HPDE6-E6E7 (cell line): Measurements from ENCODE around the gene POLR1A.
"Not testable (repeated sequence)": the region's sequence is repeated elsewhere in the genome, so short reads cannot be mapped to it uniquely, and the experiment has no call there.

Source experiments
- DNase-seq: peaks from one replicate; pipeline ENCODE4 v3.0.0; 2011; ENCODE audit warnings: missing footprints; ENCODE audit errors: extremely low spot score

The POLR1A gene

DNA sequence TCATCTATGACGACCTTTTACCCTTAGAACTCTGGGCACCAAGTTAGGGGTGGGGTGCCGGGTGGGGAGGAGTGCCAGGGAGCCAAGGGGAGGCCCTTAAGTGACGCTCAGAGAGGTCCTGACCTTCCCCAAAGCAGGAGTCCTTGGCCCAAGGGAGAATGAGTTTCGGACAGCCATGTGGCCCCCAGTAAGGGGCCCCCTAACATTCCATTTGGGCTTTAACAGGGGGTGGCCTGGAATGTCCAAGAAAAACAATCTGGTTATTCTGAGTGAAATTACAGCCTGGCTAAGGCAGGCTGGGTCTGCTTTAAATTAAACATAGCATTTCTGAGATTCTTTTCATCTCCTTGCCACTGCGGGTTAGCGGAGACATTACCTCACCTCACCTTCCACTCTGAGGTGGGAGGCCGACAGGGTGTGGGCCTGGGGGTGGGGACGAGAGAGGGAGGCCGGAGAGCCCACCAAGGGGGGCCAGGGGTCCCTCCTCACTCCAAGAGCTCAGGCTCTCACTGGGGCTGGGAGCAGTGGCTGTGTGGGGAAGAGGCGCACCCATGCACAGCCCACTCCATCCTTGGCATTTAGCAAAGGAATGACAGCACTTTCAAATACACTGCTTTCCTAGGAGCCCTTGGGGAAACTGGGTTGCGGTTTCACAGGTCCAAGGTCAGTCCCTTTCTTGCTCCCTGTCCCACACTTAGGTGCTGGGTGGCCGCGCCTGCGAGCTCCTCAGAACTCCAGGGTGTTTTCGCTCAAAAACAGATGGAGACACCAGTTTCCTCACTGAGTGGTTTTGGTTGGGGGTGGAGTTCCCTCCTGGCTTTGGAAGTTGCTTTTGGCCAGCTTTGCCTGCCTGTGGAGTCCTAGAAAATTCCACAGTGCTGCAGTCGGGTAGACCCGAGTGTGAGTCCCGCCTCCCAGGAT is 107.4 kb downstream of the POLR1A start:
- DNase-seq: no peak

DNA sequence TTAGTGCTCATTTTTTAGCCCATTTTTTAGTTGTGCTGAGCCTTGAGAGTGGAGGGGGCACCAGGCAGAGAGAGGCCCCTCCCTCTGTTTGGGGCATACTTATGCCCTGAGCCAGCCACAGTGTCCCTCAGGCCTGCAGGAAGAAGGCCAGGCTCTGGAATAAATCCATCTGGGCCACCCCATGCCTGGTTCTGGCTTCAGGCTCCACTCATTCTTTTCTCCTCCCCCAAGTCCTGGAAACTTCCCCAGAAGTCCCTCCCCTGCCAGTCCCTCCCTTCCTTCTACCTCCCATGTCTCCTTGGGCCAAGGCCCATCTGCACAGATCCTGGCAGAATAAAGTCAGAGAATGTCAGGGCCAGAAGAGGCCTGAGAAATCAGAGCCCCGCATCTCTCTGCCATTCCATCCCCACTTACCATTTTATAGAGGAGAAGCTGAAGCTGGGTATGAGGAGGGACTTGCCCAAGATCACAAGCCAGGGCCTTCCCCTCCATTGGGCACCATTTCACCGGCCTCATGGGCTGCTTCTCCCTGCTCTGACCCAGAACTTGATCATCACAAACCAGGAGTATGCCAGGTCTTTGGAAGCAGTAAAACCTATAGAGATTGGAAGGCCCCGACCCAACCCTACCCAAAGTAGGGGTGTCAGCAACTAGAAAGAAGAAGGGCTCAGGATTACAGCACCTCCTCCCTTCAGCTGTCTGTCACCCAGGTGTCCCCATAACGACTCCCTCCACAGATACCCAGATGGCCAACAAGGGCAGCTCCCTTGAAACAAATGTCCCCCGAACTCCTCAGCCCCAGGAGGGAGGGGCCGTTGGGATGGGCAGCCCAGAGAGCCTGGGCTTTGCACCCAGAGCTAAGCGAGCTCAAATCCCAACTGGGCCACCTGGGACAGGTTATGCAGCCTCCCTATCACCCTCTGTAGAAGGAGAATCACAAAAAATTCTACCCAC is 108.4 kb downstream of the POLR1A start:
- no peak for DNase-seq

DNA sequence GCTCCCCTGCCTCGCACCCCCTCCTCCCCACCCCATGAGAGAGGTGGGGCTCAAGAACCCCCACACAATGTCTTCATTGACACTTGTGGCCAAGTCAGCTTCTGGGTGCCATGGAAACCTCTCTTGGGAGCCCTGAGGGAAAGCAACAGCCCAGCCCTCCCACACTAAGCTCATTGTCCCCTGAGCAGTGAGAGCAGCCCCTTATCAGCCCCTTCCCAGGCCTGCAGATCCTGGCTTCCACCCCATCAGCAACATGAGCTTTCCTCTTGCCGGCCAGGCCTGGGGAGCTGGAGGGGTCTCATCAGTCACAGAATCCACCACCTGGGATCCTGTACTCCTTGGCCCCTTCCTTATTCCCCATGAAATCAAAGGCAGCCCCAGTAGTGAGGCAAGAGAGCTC is 109.1 kb downstream of the POLR1A start:
- DNase-seq: no peak

DNA sequence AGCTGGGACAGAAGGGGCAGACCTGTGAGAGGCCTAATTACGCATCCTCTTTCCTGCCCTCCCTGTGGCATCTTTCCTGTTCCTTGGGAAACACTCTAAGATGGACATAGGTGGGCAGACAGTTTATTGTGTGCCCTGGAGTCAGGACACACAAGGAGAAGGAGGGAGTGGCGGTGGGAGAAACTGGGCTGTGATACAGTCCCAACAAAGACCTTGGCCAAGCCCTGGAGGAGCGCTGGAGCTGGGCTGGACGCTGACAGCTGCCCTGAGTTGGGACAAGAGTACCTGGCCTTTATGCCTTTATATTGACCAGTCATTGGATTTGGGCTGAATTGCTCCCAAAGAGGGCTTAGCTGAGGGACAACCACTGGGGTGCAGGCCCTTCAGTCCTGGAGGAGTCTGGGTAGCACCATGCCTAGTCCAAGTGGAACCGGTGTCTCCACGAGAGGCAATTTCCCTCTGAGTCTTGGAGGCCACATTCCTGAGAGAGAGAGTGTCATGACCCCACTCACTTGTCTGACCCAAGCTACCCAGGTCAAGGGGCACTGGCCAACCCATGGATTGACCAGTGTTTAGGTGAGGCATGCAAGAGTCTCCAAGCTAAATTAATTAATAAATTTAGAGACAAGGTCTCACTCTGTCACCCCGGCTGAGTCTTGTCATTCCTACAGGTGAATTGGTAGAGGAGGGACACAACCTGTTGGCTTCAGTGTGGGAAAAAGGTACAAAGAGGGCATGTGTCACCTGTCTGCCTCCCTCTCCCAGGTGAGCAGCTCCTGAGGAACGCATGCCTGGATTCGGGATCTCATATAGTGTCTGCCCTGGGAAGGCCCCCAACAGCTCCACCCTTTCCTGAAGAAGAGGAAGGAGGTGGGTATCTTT is 109.8 kb downstream of the POLR1A start:
- DNase-seq: no peak

DNA sequence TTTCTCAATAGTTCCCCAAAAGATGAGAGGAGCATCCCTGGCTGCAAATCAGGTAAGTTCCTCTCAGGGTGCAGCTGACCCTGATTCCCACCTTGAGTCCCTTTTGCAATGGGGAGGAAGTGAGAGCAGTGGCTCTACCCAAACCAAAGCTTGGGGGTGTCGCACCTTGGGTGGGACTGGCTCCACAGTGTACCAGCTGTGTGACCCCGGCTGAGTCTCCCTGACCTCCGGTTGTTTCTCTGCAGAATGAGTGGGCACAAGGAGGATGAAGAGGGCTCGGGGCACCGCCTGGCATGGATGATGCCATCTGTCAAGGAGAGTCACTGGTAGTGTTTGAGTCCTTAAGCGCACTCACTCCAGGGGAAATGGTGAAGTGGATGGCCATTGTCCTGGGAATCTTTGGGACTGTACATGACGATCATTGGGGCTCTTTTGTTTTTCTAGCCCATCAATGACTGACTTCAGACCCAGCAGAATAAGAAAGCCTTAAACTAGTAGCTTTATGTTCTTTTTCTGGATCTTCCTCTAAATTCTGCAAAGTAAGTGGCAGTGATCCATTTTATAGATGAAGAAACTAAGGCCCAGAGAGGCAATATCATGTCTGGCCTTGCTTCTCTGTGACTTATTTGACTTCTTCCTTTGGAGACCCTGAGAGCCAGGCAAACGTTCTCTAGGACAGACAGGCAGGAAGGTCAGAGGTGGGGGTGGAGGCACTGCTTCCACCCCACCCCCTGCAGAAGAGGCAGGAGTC is 110.6 kb downstream of the POLR1A start:
- no peak for DNase-seq

DNA sequence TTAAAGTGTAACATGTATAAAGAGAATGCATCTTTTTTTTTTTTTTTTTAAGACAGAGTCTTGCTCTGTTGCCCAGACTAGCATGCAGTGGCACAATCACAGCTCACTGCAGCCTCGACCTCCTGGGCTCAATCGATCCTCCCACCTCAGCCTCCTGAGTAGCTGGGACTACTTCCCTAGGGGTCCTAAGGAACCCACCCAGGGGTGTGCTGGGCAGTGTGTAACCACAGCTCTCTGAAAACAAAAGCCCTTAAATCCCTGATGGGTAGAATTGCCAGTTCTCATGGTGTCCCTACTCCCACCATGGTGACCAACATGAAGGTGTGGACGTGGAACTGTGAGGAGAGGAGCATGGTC is 111.3 kb downstream of the POLR1A start:
- no peak for DNase-seq

DNA sequence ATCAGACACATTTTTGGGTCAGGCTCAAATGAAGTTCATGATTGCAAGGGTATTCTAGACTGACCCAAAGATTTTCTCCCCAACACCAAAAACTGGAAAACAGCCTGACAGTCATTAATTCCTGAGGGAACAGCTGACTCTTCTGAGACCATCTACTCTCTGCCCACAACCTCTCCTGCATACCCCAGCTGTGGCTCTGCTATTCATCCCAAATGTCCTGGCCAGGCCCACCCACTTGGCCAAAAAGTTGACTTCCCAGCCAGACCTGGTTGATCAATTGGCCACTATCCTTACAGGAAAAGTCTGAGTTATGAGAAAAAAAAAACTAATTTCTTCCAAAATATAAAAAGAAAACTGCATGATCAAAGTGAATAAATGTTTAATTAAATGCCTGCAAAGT is 113.1 kb downstream of the POLR1A start:
- no peak for DNase-seq

DNA sequence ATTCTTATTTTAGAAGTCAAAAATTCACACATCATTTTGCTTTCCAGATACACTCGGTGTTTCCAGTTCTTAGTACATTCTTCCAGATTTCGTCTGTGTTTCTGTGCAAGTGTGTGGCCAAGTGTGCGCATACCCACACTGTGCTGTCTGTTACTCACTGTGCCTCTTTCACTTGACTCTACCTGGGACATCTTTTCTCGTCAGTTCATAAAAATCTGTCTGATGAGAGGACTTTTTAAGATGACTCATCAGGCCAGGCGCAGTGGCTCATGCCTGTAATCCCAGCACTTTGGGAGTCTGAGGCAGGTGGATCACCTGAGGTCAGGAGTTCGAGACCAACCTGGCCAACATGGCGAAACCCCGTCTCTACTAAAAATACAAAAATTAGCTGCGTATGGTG is 113.6 kb downstream of the POLR1A start:
- DNase-seq: not testable (repeated sequence)

DNA sequence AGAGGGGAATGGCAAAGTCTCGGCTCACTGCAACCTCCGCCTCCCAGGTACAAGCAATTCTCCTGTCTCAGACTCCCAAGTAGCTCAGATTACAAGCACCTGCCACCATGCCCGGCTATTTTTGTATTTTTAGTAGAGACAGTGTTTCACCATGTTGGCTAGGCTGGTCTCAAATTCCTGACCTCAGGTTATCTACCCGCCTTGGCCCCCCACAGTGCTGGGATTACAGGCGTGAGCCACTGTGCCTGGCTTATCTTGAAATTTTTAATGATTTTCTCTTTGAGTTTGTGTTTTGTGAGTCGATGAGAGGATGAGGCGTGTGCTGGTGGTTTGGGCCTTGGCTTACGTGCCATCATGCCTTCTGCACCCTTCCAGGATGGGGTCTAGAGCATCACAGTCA is 115.6 kb downstream of the POLR1A start:
- DNase-seq: no peak

DNA sequence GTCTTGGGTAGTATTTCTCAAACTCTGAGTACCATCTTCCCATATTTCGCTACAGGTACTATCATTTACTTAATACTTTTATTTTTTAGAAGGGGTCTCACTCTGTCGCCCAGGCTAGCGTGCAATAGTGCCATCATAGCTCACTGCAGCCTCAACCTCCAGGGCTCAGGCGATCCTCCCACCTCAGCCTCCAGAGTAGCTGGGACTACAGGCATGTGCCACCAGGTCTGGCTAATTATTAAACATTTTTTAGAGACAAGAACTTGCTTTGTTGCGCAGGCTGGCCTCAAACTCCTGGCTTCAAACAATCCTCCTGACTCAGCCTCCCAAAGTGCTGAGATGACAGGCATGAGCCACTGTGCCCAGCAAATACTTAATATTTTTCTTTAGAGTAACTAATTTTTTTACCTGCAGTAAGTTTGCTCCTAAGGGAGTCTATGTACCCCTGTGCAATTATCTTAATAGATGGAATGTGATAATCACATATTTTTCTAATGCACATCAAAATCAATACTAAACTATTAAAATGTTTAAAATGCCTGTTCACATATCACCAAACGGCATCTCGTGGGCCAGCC is 116.3 kb downstream of the POLR1A start:
- DNase-seq: no peak

DNA sequence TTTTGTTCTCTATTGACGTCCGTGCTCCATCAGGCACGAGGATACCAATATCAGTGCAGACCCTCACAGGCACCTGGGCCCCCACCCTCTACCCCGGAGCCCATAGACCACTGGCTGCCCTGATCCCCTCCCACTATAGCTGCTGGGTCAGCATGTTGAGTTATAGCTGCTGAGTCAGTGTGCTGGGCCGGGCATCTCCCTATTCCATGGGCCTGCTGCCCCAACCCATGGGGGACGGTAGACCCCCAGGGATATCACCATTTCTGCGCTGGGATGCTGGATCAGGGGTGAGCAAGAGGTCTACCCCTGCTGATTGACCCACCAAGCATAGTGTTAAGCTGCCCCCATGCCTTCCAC is 116.8 kb downstream of the POLR1A start:
- DNase-seq: no peak

DNA sequence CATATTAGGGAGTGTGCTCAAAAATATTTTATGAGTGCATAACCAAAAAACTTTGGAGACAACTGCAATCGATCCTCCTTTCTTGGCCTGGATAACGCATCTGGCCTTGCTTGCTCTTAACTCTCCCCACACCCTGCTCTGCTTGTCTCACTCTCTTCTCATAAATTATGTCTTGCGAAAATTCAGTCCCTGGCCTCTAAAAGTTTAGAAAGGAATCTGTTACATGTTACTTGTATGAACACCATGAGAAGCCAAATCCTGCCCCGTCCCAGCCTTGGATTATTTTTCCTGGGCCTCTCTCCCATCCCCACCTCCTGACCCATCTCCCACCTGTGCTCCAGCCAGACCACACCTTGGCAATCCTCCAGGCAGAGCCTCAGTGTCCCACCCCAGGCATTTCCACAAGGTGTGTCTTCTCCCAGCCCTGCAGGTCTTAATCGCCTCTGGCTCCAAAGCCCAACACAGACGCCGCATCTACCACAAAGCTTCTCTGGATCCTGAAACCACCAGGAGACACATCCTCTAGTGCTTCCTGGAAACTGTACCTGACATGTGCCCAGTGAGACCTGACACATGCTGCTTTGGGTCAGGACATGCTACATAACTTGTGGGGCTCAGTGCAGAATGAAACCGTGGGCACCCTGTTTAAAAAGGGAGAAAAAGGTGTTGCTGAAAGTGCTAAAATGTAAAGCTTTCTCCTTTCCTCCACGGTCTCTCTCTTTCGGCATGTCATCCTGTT is 117.3 kb downstream of the POLR1A start:
- no peak for DNase-seq

DNA sequence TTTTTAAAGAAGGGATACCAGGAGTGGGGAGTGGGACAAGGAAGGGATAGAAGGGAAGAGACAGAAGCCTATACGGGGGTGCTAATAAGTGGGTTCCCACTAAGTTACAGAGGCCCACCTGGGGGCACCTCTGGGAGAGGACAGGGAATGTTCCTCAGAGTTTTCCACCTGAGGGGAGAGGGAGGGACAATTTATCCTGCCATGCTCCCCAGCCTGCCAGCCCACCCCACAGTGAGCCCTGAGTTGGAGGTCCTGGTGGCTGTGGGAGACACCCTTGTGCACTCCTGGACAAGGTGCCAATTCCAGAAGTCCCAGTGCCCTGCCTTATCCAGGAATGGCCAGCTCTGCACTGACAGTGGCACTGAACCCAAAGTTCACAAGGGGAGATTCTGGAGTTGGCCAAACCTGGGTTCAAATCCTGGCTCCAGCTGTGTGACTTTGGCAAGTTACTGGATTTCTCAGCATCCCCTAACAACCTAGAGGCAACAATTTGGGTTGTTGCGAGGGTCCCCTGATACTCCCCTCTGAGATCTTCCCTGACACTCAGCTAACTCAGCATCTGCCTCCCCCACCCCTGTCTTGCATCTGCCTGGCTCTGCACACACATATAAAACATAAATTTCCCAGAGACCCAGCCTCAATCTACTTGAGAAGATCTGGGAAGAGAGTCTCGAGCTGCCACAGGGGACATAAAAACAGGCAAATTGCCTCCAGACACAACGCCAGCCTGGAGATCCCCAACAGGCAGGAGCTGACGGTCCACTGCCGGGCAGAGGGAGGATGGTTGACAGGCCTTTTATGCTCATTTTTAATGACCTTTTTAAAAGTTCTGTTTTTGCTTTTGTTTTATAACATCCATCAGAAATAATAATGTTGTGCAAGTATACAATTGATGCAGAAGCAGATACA is 118.2 kb downstream of the POLR1A start:
- no peak for DNase-seq

DNA sequence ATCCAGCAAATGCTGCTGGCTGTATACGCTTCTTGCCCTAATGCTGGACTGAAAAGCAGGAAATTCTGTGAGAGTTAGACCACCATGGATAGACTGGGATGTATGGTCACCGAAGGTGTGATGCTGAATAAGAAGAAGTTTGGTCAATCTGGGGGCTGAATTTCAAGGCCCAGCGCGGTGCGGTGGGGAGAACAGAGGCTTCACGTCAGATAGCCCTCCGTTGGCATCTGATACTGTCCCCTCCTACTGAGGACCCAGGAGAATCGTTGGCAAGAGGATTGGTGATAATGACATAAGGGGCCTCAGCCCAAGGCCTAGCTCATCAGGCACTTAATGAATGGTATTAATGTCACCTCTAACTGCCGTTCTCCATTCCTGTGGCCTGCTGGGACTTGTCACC is 119.6 kb downstream of the POLR1A start:
- DNase-seq: no peak

DNA sequence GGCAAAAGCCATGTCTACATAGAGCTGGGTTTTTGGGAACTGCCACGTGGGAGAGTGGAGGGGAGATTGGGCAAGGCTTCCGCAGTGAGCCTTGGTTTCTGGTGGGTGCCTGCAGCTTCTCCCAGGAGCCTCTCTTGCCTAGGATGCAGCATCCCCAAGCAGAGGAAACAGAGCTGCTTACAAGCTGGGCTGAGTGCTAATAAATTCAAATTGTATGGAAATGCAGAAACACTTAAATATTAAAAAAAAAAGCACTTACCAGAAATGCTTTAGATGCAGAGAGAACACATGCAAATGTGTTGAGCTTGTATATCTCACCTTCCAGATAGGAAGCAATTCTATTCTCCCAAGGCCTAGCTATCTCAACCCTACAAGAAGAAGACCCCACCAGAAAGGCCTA is 120.9 kb downstream of the POLR1A start:
- no peak for DNase-seq

DNA sequence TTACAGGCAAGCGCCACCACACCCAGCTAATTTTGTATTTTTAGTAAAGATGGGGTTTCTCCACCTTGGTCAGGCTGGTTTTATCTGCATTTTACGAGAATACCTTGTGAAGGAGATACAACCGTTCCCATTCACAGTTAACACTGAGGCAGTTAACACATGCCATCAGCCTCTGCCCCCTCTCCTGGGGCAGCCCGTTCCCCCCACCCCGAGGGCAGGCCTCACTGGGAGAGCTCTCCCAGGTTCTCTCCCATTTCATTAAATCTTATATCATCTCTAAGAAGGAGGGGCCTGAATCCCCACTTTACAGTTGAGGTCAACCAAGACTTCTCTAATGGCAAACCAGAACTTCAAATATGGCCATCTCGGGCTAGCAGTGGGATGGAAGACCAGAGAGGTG is 121.9 kb downstream of the POLR1A start:
- no peak for DNase-seq

DNA sequence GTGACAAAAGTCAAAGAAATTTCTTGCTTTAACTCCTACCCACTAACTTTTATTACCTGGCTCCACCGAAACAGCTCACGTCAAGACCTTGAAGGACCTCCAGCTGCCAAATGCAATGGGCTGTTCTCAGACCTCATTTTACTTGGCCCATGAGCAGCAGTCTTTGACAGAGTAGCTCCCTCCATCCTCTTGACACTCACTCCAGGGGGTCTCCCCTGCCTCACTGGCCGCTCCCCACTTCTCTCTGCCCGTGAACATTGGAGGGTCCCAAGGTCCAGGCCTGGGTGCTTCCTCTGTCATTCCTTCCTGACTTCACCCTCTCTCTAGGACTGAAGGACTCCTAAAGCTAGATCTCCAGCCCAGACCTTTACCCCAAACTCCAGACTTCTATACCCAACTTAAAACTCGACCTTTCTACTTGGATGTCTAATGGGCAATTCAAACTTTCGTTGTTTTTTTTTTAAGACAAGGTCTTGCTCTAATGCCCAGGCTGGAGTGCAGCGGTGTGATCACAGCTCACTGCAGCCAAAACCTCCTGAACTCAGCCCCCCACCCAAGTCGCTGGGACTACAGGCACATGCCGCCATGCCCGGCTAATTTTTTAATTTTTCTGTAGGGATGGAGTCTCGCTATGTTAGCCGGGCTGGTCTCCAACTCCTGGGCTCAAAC is 124.0 kb downstream of the POLR1A start:
- no peak for DNase-seq
